NOMO-1 treated with dmso at 0.1 percent for 144 hours (cell line): ENCODE measurements around the gene DENND5A.
"Not testable (repeated sequence)": the region's sequence is repeated elsewhere in the genome, so short reads cannot be mapped to it uniquely, and the experiment has no call there.

Experiments used
- DNase-seq: peaks from one replicate; lab custom pipeline; 2025; ENCODE audit not compliant: unreplicated experiment; lab: John Stamatoyannopoulos, UW

DENND5A gene

DNA sequence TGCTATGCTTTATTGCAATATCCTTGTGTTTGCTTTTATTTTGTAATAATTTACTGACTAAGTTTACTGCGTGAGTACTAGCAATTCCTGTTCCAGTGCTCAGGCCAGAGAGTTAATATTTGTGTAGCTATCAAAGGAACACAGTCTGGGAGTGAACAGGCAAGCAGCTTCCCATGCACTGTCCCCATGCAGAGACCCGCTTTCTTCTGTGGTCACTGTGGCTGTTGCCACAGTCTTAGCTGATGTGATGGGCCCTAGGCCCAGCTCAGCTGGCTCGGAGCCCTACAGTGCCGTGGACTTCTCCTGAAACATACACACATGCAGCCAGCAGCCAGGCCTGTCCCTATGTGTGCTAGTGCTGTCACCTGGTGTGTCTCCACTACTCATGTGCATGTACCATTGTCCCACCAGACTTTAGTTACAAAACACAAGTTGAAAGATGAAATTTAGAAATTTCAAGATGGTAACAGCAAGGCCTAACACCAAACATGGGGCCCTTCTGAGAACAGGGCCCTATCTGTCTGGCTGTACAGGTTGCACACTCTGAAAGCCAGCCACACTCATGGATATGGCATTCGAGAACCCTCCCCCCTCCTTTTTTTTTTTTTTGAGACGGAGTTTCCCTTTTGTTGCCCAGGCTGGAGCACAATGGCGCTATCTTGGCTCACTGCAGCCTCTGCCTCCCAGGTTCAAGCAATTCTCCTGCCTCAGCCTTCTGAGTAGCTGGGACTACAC, 161.4 kb downstream of the DENND5A start:
- no peak for DNase-seq

DNA sequence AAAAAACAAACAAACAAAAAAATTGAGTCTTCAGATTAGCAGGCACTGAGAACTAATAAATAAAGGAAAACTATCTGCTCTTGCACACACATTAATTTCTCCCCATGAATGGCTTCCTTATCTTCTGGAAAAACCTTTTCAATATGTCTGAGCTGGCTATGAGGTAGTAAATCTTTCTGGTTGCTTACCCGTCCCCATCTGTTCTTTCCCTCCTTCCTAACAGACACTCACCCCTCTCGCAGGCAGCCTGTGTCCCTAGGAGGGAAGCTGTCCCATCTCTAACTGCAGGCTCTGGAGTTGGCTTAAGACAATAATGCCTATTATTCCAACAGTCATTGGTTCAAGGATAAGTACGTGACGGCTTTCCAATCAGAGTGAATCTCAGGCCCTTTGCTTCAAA, 165.5 kb downstream of the DENND5A start:
- no peak for DNase-seq

GRCh38 chr11:9098455-9098854, 166.7 kb downstream of the DENND5A start:
- DNase-seq: not testable (repeated sequence)

GRCh38 chr11:9097186-9097943, 167.8 kb downstream of the DENND5A start:
- not testable (repeated sequence) for DNase-seq

DNA sequence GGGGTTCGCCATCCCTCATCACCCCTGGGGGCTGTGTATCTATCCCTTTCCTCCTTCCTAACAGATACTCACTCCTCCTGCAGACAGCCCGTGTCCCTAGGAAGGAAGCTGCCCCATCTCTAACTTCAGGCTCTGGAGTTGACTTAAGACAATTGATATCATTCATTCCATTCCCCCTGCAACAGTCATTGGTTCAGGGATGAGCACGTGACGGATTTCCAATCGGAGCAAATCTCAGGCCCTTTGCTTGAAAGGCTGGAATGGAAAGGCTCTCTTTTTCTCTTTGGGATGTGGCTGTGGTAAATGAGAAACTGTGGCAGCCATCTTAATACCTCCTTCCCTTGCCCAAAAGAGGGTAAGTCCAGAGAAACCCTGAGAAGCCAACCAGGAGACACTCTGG, 168.7 kb downstream of the DENND5A start:
- DNase-seq: no peak

- DNase-seq: no peak
These were observed 169.7 kb downstream of the DENND5A start for GRCh38 chr11:9095421-9095820.

GRCh38 chr11:9094420-9094819, 170.7 kb downstream of the DENND5A start:
- no peak for DNase-seq

GRCh38 chr11:9092853-9093778, 172.0 kb downstream of the DENND5A start:
- DNase-seq: no peak

GRCh38 chr11:9092072-9092471, 173.1 kb downstream of the DENND5A start:
- DNase-seq: no peak

DNA sequence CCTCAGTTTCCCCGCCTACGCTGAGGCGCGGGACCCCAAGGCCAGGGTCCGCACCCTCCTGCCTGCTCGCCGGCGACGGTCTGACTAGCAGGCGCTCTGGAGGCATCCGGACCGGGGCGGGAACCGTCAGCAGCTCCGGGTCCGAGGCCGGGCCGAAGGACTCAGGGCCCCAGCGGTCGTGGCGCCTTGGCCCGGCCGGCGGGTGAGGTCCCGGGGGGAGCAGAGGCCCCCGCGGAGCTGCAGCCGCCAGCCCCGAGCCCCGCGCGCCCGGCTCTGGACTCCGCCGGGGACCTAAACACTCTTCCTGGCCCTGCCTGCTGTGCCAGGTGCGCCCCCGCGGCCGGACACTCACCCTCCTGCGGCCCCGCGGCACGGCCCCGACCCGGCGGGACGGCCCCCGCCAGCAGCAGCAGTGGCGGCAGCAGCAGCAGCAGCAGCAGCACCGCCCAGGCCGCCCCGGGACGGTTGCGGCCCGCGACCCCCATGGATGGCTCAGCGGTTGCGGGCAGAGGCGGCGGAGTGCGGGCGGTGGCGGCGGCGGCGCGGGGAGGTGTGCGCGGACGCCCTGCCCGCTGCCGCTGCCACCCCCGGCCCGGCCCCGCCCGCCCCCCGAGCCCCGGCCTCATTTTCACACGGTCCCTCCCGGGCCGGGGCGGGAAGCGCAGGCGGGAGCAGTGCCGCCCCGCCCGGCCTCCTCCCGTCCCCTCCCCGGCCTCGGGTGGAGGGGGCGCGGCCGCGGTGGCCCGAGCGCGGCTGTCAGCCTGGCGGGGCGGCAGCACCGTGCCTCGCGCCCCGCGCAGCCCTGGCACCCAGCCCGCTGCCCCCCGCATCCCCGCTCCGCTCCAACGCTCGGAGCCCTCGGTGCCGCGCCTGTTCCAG, 173.9 kb downstream of the DENND5A start, which contains the start of gene SCUBE2:
Gene SCUBE2 (minus strand): TSS at position 556 of the 879 bp plus-strand sequence. CDS start 71 bp downstream, at position 485.
- DNase-seq: no peak

- DNase-seq: no peak
These were observed 174.6 kb downstream of the DENND5A start for GRCh38 chr11:9090488-9091043.

DNA sequence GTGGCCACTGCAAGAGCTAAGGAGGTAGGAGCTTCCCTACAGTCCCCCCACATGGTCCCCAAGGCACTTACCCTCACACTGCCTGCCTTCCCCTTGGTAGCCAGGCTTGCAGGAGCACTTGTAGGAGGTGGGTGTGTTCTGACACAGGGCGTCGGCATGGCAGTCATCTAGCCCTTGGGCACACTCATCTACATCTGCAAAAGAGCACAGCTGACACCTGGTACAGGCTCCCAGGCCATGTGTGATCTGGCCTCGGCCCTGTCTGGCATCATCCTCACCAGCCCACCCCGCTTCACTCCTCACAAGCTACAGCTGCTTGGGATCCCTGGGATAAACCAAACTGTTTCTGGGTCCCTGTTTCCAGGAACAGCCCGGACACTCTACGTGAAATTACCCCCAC, 175.5 kb downstream of the DENND5A start:
- no peak for DNase-seq

- DNase-seq: no peak
These were observed 176.1 kb downstream of the DENND5A start for GRCh38 chr11:9089061-9089460.
